ENCODE results near the gene HARBI1.

GRCh38 chr11:46574656-46575055 lies 42.4 kb downstream of the HARBI1 start:
- no peak for TF ChIP-seq CTCF (conservative IDR thresholded peaks at IDR 0.05)
- TF ChIP-seq ZFX (IDR thresholded peaks at IDR 0.05): no peak
